NCI-H128 (cell line): ENCODE data around the gene DVL1.
"Not testable (repeated sequence)": the region's sequence is repeated elsewhere in the genome, so short reads cannot be mapped to it uniquely, and the experiment has no call there.

Experiments
- DNase-seq: peaks from one replicate; lab custom pipeline; 2025; ENCODE audit not compliant: unreplicated experiment; lab: John Stamatoyannopoulos, UW

The DVL1 gene

DNA sequence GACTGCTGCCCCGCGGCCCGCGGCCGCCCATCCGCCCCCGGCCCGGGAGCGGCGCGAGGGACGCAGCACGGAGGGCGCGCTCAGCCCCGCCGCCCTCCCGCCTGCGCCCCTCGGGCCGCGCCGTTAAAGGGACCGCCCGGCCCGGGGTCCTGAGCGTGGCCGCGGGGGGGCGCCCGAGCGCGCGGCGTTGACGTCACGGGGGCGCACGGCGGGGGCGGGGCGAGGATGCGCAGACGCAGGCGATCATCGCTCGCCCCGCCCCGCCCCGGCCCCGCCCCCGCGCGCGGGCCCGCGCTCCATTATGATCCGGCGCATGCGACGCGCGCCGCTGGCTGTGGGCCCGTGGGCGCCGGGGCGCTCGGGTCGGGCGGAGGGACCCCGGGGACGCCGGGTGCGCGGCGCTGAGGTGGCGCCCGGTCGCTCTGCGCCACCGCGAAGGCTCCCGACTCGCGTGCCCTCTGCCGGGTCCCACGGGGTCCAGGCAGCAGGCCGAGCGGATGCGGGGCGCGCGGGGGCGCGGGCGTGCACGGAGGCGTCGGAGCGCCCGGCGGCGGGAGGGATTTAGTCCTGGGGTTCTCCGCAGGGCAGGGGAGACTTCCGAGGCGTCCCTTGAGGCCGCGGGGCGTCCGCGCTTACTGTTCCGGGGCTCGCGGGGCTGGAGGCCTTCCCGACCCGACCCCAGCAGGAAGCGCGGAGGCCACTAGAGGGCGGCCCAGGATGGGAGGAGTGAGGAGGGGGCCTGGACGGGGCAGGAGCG is at the start of gene DVL1:
Gene DVL1, minus strand, starts transcription at position 163 of the 757 bp plus-strand sequence. CDS start 353 bp downstream, outside the sequence.
- peak; percentile 45 for DNase-seq

DNA sequence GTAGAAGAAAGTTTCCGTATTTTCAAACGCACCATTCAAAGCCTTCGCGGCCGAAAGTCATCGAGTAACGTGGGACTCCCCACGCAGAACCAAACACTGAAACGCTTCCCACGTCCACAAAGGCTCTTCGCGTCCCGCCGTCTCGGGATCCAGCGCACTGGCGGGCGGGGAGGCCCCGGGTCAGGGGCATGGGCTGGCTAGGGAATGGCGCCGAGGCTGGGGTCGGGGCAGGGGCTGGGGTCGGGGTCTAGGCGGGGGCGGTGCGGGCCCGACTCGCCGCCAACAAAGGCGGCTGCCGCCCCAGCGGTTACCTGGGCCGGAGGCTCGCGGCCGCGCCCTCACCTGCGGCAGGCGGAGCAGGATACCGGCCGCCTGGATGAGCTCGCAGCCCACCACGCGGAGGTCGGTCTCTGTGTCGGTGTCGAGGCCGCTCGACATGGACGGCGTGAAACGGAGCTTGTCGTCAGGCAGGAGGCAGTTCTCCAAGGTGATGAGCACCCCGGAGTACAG is 49.5 kb upstream of the DVL1 start:
- DNase-seq: no peak

DNA sequence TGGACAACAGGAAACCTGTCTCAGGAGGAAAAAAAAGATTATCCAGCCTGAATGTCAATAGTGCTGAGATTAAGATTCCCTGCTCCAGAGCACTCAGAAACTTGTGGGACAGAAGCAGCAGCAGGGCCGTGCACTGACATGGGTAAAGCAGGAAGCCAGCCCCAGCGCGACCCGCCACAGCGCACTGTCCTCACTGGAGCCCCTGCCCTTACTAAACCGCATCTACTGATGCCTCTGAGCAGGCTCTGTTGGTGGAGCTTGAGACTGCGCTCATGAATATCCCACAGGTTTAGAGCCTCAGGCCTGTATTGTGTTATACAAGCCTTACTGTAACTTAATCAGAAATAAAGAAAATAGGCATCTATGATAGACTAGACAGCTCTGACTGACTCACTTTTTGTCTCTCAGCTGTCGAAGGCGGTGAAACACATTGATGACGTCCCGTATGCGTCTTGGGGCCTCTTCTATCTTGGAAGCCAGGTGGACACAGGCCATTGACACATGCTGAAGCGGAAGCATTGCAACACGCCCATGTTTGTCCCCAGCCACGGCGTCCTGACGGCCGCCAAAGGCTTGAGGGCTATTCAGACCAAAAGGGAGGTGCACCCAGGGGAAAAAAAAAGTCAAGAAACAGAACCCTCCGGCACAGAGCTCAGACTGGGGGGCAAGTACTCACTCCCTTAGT is 48.8 kb upstream of the DVL1 start:
- DNase-seq: no peak

DNA sequence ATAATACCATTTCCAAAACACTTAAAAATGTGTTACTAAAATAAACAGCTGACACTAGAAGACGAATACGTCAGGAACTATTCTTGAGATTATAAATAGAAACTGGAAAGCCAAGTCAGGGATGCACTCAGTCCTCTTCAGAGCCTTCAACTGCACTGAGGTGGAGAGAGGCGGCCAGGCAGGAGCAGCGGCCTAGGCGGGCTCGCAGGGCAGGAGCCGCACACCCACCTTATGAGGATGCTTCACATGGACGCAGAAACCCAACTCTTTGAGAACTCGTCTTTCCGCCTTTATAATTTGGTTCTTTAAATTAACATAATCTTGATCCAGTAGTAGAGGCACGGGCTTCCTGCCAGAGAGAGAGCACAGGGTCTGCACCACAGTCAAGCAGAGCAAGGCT is 45.9 kb upstream of the DVL1 start:
- DNase-seq: no peak

DNA sequence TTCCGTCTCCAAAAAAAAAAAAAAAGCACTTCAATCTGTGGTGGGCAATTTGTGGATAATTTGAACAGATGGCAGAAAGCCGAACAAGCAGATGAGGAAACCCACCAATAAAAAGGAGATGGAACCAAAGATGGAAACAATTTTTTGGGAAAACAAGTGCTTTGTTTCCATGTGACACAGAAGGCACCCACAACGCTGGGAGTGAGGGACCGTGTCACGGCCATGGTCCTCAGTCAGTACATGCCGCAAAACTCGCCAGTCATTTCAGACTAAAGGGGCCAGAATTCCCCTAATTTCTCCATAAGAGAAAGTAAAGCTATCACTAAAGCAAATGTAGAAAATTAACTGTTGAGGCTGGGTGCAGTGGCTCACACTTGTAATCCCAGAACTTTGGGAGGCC is 44.9 kb upstream of the DVL1 start:
- DNase-seq: no peak

DNA sequence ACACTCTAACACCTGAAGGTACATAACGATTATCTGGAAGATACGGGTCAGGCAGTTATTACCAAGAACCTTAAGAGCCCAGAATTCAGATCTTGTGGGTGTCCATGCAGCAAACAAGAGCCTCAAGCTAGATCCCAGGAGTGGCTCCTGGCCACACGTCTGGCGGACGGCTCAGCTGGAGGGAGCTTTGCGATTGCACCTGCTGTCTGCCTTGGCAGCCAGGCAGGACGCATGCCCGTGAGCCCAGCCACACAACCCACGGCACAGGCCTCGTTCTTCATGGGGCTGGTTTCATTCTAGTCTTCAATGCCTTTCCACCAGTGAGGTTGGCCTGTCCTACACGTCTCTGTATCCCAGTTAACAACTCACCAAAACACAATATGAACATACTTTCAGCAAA is 44.2 kb upstream of the DVL1 start:
- DNase-seq: no peak

DNA sequence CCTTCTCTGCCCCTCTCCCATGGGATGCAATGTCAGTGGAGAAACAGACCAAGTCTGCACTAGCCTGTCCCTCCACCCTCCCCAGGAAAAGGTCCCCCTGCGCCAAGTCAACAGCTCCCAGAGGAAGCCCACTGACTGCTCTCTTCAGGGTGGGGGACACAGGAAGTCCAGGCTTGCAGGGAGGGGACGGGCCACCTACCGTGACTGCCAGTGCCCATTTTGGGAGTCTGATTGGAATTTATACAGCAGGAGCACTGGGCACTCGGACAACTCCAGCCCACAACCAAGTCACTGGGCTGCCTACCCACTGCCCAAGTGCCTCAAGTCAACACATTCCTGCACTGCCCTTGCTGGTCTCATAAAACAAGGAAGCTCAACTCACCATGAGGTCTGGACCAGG is 43.8 kb upstream of the DVL1 start:
- no peak for DNase-seq

DNA sequence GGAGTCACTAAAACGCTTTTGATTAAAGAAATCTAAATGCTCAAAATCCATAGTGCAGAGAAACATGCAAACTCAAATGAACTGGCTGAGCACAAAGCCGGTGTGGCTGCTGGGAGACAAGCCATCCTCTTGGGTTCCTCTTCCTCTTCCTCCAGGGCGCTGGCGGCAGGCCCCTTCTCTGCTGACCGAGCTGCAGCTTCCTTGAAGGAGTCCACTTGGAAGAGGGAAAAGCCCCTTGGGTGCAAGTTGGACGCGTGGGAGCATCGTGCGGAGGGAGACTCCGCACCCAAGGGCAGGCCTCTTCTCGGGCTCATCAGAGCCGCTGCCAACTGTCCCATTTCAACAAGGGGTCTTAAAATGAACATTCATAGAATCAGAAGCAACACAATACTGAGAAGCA is 42.0 kb upstream of the DVL1 start:
- DNase-seq: no peak

DNA sequence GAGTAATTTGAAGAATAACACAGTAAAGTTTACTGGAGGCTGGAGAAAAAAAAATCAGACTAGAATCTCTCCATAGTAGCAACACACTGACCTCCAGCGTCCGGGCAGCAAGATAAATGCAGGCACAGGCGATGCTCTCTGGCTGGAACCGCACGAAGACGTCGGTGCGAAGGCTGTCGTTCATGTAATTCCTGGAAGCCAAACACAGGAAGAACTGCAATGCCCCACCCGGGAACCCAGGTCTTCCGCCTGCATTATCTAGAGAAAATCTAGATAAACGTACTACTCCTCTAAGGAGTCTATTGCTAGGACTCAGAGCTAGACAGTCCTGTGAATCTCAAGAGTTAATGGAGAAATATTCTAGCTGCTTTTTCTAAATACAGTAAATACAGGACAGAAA is 41.5 kb upstream of the DVL1 start:
- no peak for DNase-seq

DNA sequence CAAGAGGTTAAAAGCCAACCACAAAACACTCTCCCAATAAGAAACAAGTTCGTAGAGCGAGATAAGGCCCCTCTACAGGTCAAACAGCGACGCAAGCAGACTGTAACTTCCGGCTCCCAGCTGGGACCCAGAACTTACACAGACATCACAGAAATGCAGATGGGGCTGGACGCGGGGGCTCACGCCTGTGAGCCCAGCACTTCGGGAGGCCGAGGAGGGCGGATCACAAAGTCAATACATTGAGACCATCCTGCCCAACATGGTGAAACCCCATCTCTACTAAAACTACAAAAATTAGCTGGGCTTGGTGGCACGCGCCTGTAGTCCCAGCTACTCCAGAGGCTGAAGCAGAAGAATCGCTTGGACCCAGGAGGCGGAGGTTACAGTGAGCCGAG is 38.9 kb upstream of the DVL1 start:
- no peak for DNase-seq

DNA sequence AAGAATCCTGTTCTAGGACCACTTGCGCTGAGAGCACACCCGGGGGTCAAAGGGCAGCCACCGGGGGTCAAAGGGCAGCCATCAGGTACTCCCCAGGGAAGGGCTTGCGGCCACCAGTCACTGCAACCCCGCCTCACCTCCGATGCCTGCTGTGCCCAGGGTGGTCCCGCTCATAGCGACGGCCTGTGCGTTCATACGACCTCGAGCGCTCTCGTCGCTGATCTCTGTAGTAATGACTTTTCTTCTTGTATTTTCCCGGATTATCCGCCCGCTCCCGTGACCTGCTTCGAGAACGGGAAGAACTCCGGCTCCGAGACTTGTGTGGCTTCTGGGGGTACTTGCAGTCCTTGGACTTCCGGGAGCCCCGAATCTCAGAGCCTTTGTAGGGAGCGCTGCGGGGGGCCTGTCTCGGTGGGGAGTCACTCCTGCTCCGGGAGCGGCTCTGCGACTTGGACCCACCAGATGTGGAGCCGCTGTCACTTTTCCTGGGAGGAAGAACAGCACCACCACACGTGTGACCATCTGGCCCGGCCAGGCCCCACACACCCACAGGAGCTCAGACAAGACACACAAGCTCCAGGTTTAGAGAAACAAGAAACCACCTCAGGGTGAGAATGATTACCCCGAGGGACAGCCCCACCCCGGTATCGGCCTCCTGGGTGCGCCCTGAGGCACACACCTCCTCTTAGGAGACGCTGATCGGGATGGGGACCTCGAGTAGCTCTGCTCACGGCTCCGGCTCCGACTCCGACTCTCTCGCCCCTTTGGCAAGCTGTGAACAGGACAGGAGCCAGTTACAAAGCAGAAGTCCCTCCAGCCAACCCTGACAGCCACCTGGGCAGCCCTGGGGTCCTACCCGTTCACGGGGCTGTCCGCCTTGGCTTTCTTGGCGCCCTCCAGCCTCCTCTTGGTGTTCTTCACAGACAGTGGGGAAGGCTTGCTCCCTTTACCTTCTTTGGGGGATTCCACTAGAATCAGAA is 38.2 kb upstream of the DVL1 start:
- no peak for DNase-seq

DNA sequence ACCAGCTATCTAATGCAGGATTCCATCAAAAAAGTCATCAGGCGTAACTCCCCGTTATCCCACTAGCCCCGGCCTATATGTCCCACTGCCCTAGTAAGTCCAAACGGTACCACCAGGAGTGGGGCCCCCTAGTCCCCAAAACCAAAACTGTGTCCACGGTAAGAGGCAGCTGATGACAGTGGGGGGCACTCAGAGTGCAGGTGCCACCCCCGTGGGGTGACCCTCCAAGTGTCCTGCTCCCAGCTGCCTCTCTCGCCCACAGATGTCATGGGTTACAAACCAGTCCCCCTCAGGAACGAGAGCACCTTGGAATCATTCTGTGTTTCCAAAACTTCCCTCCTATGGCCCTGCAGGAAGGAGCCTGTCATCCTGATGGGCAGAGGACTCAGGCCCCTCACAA is 36.7 kb upstream of the DVL1 start:
- DNase-seq: no peak

DNA sequence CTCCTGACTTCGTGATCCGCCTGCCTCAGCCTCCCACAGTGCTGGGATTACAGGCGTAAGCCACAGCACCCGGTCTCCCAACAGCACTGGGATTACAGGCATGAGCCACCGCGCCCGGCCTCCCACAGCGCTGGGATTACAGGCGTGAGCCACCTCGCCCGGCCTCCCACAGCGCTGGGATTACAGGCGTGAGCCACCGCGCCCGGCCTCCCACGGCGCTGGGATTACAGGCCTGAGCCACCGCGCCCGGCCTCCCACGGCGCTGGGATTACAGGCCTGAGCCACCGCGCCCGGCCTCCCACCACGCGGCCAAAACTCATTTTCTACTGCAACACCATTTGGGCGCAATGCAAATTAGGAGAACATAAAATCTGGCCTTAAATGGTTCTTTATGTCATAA is 36.1 kb upstream of the DVL1 start:
- DNase-seq: not testable (repeated sequence)

DNA sequence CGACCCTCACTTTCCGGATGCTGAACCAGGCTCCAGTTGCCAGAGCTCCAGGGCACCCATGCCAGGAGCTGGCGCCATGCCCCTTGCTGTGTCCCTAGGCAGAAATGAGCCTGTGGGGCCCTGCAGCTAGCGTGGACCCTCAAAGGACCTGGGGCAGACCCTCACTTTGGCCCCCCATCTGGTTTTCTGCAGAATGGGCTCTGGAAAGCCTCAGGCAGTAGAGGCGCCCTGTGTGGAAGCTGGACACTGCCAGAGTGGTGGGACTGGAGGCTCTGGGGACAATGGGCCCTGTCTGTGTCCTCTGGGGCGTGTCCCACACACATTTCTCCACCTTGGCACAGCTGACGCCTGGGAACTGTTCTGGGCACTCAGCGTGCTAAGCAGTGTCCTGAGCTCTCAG is 32.1 kb upstream of the DVL1 start:
- DNase-seq: no peak

DNA sequence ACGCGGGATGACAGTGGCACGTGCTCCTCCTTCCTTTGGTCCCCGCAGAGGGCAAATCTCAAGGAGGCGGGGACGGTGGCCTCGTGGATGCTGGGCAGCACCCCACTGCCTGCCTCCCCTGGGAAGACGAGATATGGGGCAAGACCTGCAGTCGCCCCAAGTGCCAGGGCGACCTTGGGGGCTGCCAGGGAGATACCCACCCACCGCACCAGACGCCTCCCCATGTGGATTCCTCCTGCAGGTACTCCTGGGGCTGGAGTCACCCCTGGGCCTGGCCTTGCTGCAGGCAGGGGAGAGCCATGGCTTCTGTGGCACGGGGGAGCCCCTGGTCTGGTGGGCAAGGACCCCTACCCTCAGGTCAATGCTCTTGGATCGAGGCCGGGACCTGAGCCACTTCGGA is 31.6 kb upstream of the DVL1 start:
- no peak for DNase-seq

DNA sequence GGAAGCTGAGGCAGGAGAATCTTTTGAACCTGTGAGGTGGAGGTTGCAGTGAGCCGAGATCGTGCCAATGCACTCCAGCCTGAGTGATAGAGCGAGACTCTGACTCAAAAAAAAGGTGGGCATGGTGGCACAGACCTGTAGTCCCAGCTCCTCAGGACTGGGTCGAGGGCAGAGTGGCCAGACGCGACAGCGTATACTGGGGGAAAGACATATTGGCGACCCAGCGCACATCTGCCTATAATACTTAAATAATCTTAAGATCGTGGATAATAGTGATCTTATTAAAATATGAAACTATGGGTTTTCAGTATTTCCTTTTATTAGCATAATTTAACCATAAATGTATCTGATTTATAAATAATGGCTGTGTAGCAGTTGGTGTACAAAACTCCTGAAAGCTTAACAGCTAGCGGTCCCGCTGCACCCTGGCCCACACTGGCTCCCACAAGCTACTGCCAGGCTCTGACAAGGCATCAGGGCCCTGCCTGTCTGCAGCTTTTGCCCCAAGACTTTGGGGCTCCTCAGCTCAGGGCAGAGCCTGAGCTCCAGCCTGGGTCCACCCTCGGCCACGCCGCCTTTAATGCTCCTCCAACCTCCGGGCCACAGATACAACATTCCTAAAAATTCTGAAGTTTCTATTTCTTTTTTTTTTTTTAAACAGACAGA is 28.5 kb upstream of the DVL1 start:
- no peak for DNase-seq

DNA sequence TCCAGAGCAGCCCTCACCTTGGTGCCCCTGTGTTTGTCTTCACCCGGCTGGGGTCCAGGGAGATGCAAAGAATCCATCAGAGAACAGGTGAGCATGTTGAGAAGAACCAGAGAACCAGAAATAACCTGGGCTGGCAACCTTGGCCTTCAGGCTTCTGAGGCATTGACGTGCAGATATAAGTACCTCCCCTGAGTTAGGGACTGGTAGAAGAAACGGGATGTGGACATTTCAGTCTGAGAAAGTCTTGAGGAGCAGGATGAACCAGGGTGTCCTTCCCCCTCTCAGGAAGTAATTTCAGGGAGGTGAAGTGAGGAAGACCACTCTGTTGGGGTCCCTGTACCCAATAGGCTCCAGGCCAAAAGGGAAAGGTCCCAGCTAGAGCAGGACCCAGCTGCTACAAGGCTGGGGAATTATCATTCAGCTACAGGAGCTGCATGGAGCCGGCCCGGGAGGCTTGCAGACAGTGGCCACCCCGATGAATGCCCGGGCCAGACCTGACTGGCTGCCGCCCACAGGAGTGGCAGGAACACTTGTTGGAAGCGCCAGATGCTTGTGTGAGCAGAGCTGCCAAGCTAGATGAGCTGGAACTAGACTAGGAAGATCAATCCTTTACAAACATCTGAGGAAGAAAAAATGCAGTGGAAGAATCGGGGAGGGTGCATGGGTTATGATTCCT is 27.5 kb upstream of the DVL1 start:
- DNase-seq: no peak

DNA sequence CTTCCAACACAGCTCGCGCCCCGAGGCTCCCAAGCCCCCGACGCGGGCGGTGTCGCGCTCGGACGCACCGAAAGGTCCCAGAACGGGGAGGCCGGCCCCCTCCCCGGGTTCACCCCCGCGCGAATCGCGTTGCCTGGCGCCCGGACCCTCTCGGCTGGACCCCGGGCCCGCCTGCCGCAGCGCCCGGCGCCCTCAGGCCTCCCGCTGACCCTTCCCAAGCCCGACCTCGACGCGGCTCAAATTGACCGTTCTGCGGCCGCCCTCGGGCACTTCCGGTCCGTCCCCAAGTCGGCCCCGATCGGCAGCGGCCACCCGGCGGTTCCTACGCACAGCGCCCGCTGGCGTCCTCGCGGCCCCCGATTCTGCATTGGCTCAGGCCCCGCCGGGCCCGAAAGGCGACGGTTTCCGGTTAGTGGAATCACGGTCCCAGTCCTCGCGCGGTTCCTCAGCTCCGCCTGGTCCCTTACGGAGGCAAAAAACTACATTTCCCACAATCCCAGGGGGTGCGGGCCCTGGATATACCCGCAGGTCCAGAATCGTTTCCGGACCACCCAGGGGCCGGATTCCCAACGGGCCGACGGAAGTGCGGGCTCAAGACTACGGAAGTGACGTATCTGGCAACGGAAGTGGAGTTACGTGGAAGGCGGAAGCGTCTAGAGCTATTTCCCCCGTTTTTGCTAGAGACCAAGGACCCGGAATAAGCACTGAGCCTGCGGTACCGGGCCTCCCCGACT is 25.9 kb upstream of the DVL1 start, which contains the start of gene AURKAIP1:
Gene AURKAIP1, minus strand, starts transcription at position 279 of the 734 bp plus-strand sequence. CDS start 451 bp downstream, outside the sequence.
- peak; percentile 100 for DNase-seq

DNA sequence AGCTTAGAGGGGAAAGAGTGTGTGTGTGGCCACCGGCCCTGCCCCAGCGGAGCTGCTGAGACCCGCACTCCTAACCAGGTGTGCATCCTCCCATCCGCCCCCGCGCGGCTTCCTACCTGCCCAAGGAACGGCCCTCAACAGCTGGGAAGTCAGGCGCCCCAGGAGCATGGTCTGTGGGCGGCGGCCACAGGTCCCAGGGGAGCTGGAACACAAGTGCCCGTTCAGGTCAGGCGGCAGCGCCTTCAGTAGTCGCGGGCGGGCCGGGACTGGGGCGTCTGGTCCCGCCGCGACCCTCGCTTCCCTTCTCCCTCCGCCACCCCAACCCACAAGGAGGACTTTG is 25.3 kb upstream of the DVL1 start:
- DNase-seq: no peak
